HG03095 (cell line): ENCODE measurements around the gene ADAMTS19.
"Not testable (repeated sequence)": the region's sequence is repeated elsewhere in the genome, so short reads cannot be mapped to it uniquely, and the experiment has no call there.

Experiments
- ATAC-seq: cut with Tn5 transposase; IDR thresholded peaks from one replicate; pipeline ENCODE4 v1.9.1; 2021; ENCODE audit warnings: moderate library complexity; ENCODE audit not compliant: unreplicated experiment

The ADAMTS19 gene

DNA sequence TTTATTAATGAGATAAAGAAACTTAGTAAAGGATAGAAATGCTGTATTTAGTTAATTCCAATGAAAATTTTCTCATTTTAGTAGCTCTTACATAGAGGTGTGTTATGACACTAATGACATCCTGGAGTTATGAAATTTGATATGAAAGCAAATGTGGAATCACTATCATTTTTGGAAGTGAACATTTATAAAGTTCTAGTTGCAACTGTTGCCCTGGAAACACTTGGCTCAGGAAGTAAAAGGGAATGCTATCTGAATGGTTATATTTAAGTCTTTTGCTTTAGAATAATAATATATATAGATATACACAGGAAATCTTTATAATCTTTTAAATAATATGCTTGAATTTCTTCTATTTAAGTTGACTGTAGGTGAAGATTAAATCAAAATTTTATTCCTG is 16.7 kb downstream of the ADAMTS19 start:
- ATAC-seq, result no peak

DNA sequence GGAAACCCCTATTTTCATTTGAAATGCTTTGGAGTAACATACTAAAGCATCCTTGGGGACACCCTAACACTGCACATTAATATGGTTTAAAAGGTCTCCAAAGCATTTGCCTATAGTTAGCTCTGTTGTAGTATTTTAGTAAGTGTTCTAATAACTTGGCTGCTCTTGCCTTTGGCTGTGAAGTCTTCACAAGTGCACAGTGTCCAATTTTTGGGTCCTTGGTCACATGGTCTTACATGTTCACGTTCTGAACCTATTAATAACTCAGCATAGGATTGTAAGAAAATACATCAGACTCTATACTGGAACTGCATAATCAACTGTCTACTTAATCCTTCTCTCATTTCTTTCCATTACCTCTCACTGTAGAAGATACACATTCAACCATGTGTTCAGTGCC is 17.4 kb downstream of the ADAMTS19 start:
- ATAC-seq, result no peak

DNA sequence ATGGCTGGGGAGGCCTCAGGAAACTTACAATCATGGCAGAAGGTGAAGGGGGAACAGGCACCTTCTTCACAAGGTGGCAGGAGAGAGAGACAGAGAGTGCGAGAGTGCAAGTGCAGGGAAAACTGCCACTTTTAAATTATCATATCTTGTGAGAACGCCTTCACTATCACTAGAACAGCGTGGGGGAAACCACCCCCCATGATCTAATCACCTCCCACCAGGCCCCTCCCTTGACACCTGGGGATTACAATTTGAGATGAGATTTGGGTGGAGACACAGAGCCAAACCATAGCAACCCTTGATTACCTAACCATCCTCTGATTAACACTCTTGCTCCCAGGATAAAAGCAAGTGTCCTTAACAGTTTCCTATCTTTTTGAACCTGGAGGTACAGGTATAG is 21.1 kb downstream of the ADAMTS19 start:
- ATAC-seq, result no peak

DNA sequence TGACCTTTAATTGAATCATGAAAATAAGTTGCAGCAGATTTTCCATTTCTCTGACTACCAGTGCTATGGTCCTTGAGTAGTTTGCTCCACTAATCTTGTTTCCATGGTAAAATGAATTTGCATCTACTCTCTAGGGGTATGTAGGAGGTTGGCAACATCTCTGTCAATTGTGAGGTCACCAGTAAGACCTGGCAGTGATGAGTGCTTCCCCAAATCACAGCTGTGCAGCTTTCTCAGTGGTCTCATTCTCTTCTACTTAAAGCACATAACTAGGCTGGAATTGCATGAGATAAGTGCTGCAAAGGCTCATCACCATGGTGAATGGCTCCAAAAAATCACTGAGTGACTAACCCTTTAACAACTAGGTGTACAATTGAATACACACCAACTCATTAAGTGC is 36.3 kb downstream of the ADAMTS19 start:
- ATAC-seq, result no peak

DNA sequence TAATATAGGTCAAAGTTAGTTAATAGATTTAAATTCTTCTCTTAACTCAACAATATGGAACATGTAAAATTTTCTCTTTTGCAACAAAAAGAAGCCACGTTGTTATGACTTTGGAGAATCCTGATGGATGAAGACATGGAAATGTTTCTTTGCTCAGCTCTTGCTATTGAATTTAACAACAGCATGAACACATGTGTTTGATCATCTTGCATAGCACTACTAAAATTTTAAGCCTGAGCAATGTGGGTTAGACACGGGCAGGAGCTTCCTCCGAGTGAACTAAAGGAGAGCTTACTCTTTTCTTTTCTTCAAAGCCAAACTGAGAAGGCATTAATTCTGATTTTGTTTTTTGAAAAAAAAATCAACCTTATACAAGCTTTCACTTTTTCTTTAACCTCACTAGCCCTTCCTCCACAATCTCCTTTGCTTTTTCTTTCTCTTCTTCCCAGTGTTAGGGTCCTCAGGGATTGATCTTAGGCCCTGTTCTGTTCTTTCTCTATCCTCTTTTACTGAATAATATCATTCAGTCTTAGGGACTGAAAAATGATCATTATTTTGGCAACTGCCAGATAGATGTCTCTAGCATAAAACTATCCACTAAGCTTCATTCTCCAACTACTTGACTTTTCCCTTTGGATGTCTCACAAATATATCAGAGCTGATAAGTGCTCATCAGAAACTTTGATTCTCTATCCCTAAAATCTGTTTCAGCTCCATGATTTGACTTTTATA is 36.9 kb downstream of the ADAMTS19 start:
- ATAC-seq, result no peak

DNA sequence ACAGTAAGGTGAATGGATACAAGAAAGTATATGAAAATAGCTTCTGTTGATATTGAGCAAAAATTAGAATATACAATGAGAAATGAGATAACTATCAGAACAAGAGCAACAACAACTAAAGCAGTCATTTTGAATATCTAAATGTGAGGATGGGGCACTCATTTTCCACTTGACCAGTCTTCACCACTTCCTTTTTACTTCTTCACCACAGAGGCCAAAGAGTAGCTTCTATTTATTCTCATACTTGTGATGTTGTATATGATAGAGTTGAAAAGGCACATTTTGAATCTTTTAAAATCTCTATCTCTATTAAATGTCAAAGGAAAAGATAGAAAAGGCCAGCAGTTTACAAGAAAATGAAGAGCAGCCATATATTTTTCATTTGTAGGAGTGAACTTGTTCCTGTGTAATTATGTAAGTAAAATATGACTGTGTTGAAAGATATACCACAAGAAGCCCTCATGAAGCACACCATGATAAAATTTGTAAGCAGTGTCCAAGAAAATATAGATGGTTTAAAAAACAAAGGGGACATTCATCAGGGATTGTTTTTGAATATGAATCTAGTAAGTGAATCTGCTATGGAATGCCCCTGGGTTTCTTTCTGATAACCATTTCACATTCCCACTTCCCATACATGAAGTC is 39.2 kb downstream of the ADAMTS19 start:
- ATAC-seq, result peak; percentile 66

DNA sequence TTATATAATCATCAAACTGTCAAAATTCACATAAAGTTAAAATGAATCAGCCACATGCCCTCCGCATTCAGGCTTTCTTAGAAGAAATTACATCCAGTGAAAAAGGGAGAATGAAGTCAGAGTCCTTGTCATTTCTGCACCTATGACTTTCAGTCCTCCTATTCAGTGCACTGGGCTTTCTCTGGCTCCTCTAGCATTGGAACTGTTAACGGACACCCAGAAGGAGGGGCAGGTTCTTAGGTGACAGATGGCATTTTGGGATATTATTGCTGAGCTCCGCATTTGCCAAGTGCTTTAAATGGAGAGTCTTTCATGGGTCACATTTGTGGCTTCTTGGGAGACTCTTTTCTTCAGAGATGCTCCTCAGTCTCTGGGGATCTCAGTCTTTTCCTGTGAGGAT is 40.0 kb downstream of the ADAMTS19 start:
- no peak for ATAC-seq

DNA sequence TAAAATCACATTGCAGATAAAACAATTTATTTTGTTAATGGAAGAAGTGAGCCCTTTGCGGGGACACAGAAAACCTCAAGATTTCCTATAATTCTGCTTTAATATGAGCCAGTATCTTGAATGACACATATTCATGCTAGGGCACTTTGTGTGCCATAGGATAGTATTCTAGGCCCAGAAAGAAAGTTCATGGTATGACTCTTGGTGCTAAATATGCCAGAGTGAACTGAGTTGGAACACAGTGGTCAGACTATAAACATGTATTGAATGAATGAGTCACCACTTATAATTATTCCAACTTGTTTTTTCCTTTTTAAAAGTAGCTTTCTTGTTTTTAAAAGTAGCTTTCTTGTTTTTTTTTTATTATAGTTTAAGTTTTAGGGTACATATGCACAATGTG is 46.0 kb downstream of the ADAMTS19 start:
- no peak for ATAC-seq

DNA sequence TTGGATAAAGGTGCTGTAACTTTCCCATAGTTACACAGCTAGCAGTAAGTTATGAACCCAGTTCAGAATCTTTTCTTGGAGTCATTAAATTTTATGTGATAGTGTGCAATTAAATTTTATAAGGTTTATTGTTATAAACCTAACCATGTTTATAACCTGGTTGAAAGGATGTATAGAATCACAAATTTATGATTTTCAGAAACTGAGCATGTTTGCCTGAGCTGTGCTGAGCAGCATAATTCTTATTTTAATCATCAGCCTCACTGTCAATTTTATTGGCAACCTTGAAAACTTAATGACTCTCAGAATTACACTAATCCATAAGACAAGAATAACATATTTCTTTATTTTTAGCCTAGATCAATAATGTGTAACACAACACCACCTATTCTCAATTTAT is 46.9 kb downstream of the ADAMTS19 start:
- no peak for ATAC-seq

DNA sequence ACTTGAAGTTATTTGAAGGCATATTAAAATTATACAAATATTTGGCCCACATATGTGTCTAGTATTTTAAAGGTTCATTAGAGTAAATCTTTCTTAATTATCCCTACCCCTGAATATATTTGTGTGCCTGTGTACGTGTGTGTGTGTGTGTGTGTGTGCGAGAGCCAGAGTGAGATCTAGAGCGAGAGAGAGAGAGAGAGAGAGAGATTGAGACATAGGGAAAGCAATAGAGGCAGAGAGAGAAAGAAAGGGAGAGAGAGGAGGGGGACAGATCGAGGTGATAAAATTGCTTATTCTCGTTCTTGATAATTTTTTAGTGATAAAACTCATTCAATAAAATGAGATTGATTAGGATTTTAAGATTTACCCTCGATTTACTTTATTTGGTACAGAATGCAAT is 47.4 kb downstream of the ADAMTS19 start:
- ATAC-seq, result no peak

DNA sequence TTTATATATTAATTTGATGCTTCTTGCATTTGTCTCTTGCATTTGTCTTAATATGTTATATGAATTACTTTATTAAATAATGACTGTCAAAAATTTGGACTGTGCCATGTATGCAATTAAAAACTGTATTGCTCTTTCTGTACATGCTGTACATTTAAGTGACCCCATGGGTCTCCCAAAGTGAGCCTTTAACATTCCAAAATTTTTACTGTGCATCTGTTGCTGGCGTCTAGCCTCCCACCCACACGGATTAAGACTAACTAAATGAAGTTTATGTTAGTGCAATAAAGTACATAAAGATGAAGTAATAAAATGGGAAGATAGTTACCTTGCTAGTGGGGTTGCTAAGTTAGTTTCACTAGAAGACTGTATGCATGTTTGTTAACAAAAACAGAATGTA is 48.5 kb downstream of the ADAMTS19 start:
- ATAC-seq, result no peak

DNA sequence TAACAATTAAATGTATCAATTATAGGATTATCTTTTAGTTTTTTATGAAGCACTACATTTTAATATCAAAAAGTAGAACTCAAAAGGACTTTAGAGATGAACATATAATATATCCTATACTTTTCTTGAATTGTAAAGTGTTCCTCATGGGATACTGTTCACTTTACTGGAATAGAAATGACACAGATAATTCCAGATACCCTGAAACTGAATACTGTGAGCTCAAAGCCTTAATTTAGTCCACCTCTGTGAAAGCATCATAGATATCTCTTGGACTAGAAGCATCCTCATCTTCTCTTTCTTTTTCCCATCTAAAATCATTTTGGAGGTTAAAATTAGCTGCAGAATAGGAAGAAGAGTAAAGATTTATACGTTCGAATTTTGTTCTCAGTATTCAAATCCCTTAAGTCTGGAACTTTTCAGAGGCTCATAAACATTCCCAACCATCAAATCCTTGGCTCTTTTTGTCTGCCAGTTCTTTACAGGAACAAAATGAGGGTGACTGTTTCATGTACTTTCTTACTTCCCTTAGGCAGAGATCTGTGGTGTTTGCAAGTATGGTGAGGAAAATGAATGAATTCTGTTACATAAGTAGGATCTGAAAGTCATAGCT is 49.4 kb downstream of the ADAMTS19 start:
- no peak for ATAC-seq

DNA sequence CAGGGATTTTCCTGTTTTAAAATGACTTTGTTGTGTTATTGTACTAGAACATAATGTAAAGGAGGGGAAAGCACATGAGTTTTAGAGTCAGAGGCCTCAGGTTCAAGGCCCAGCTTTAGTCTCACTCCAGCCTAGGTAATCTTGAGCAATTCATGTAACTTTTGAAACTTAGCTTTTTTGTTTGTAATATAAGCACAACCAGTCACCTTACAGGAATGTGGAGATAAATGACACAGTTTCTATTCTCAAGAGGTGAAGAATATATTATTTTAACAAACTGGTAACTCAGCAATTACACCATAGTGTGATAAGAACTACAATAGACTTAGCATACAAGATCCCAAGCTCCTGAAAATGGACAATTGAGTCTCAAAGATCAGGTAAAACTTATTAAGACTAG is 51.2 kb downstream of the ADAMTS19 start:
- ATAC-seq, result no peak

DNA sequence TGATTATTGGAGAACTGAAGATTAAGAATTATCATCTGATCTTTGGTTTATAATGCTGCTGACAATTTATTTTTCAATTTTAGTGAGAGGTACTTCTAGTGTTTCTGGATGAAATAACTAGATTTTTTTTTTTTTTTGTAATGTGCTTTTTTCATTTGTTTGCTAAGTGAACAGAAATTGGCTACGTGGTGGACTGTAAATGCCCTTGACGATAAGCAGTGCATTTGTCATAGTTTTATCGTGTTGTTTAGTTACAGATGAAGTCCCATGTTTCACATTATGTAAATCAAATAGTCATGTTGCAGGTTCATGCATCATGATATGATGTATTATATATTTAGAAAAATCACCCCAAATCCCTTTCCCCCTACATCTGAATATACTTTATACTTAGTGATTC is 81.0 kb downstream of the ADAMTS19 start:
- ATAC-seq, result no peak

DNA sequence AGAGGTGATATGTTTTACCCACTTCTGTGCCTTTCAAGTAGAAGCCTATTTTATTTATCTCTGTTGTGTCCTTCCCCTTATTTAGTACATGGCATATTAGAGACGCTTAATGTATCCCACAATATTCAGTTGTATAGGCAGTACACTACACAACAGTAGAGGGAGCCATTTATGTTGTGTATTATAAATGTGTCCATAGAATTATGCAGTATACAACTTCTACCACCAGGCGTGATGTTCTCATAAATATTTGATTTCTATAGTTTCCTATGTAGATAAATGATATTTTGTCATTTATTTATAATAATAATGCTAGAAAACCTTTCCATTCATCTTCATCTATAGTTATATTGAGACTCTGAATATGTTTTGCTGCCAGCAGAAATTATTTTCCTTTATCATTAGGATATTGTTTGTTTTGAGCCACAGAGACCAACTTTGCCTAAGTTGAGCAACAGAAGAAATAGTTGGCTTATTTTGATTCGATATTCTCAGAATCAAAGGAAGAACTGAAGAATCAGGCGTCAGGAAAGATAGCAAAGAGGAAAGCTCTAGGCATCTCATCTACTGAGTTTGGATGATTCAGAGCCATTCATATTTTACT is 81.7 kb downstream of the ADAMTS19 start:
- no peak for ATAC-seq

DNA sequence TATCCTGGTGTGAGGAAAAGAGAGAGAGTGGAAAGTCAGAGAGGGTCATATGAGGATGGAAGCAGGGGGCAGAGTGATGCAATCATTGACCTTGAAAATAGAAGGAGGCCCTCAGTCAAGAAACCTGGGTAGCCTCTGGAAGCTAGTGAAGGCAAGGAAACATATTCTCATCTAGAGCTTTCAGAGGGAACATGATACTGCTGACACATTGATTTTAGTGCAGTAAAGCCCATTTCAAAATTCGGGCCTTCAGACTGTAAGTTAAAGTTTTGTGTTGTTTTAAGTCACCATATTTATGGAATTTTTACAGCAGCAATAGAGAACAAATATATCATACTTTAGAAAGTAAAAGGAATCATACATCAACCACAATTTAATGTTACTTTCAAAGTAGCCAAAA is 87.0 kb downstream of the ADAMTS19 start:
- no peak for ATAC-seq

DNA sequence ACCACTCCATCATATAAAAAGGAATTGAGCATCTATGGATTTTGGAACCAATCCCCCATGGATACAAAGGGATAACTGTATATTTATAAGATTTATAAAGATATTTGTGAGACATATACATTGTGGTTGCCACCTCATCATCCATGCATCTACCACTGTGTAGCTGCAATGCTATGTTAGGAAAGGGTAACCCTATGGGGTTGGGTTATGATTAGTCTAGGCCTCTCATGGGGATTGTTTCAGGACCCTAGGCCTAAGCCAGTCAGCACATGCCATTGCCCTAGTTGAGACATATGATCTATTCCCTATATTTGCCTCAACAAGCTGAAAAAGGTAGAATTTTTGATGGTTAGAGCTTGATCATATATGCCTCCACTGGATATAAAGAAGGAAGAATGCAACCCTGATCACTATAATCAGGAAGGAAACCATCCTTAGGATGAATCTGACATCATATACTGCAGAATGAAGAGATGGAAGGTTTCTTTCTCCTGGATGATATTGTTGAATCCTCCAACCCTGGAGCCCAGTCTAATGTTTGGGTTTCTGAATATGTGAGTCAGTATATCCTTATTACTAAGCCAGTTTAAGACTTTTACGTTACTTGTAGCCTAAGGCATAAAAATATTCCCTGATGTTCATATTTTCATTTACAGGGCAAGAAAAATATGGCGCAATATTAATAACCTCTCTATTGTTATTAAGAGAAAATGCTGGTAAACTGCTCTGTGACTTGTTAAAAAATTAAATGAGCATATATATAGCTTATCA is 94.2 kb downstream of the ADAMTS19 start:
- ATAC-seq, result no peak

DNA sequence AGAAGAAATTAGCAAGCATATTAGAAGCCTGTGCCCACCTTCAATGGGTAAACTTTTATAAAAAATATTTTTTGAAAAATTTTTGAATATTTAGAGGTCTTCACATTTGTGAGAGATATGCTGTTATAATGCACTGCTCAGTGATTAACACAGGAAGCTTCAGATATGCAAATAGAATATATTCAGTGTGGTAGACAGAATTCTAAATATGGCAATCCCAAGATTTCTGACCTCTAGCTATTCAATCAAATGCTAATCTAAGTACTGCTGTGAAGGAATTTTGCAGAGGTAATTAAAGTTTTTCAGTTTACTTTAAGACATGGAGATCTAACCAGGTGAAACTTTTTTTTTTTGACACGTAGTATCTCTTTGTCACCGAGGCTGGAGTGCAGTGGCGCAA is 103.5 kb downstream of the ADAMTS19 start:
- no peak for ATAC-seq

DNA sequence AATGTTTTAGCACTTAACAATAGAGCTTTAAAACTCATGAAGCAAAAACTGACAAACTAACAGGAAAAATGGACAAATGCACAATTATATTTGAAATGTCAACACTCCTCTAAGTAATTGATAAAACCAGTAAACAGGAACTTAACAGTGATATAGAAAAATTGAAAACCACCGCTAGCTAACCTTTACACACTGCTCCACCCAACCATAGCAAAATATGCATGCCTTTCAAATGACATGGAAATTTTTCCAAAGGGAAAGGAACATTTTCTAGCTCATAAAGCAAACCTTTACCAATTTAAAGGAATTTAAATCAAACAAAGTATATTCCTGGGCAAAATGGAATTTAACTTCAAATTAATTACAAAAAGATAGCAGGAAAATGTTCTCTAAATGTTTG is 109.2 kb downstream of the ADAMTS19 start:
- no peak for ATAC-seq

DNA sequence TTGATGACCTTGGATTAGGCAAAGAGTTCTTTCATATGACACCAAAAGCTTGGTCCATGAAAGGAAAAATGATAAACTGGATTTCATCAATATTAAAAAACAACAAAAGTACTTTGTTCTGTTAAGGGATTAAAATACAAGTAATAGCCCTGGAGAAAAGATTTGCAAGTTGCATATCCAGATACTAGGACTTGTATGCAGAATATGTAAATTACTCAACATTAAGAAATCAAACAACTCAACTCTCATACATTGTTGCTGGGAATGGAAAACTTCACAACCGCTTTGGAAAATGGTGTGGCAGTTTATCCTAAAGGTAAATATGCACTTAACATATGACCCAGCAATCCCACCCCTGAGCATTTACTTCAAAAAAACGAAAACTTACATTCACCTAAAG is 112.0 kb downstream of the ADAMTS19 start:
- ATAC-seq, result no peak

DNA sequence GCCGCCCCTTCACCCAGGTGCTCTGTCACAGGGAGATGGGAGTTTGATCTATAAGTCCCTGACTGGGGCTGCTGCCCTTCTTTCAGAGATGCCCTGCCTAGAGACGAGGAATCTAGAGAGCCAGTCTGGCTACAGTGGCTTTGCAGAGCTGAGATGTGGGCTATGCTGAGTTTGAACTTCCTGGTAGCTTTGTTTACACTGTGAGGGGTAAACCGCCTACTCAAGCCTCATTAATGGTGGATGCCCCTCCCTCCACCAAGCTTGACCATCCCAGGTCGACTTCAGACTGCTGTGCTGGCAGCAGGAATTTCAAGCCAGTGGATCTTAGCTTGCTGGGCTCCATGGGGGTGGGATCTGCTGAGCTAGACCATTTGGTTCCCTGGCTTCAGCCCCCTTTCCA is 124.4 kb downstream of the ADAMTS19 start:
- not testable (repeated sequence) for ATAC-seq
